Mesenchymal stem cell (in vitro differentiated cells and primary cell): ENCODE data around the gene HSPB3. TPM values are rescaled to one million over a fixed set of nuclear protein-coding genes. Genes with fewer than 3 reads are reported as not detected.

ENCODE experiments used
- DNase-seq: peaks from one replicate; pipeline ENCODE4 v3.0.0-alpha.2; 2013
- H2AFZ ChIP-seq: one replicate; pipeline ENCODE4 v1.6.1; 2013; ENCODE audit warnings: low read depth, mild to moderate bottlenecking, control low read depth, inconsistent platforms, low read length, moderate library complexity
- H2AK5ac ChIP-seq: 2 replicates; pipeline ENCODE4 v1.6.1; 2013; ENCODE audit warnings: low read length, moderate library complexity, mild to moderate bottlenecking, inconsistent platforms; ENCODE audit not compliant: severe bottlenecking
- H2BK120ac ChIP-seq: one replicate; pipeline ENCODE4 v1.6.1; 2013; ENCODE audit warnings: low read depth, mild to moderate bottlenecking, inconsistent platforms, low read length, moderate library complexity
- H2BK12ac ChIP-seq, 2 experiments: one replicate each; pipeline ENCODE4 v1.6.1; 2013; ENCODE audit warnings: inconsistent platforms in 2 of 2, low read length in 2 of 2, mild to moderate bottlenecking in 2 of 2, moderate library complexity in 2 of 2, control low read depth in 1 of 2
- H2BK15ac ChIP-seq: one replicate; pipeline ENCODE4 v1.6.1; 2013; ENCODE audit warnings: mild to moderate bottlenecking, low read depth, inconsistent platforms; ENCODE audit not compliant: poor library complexity, severe bottlenecking
- H2BK5ac ChIP-seq: 2 replicates; pipeline ENCODE4 v1.6.1; 2013; ENCODE audit warnings: low read depth, mild to moderate bottlenecking, low read length, control low read depth, inconsistent platforms; ENCODE audit not compliant: poor library complexity, severe bottlenecking
- H3K14ac ChIP-seq, 2 experiments: one replicate each; pipeline ENCODE4 v1.6.1; 2013; ENCODE audit warnings: inconsistent platforms in 2 of 2, low read length in 2 of 2, control low read depth in 1 of 2, mild to moderate bottlenecking in 1 of 2, moderate library complexity in 1 of 2
- H3K18ac ChIP-seq, 2 experiments: one replicate each; pipeline ENCODE4 v1.6.1; 2013; ENCODE audit warnings: inconsistent platforms in 2 of 2, low read length in 2 of 2, control low read depth in 1 of 2, low read depth in 1 of 2, mild to moderate bottlenecking in 1 of 2
- H3K23ac ChIP-seq, 2 experiments: one replicate each; pipeline ENCODE4 v1.6.1; 2013; ENCODE audit warnings: inconsistent platforms in 2 of 2, low read length in 2 of 2, mild to moderate bottlenecking in 2 of 2, moderate library complexity in 2 of 2, control low read depth in 1 of 2
- H3K27ac ChIP-seq: 2 replicates; pipeline ENCODE4 v1.5.1; 2013; ENCODE audit warnings: mild to moderate bottlenecking, moderate library complexity, low read length, control low read depth, inconsistent platforms; ENCODE audit not compliant: poor library complexity, severe bottlenecking
- H3K27me3 ChIP-seq, 2 experiments: 2 replicates each; pipeline versions ENCODE4 v1.6.1 to v1.7.0; 2013; ENCODE audit warnings: low read length in 2 of 2, mild to moderate bottlenecking in 2 of 2, moderate library complexity in 2 of 2, control low read depth in 1 of 2, inconsistent platforms in 1 of 2; ENCODE audit not compliant: control insufficient read depth in 1 of 2, insufficient read depth in 1 of 2
- H3K36me3 ChIP-seq, 2 experiments: 2 replicates each; pipeline versions ENCODE4 v1.6.1 to v1.7.0; 2013; ENCODE audit warnings: low read length in 2 of 2, control low read depth in 1 of 2, inconsistent platforms in 1 of 2, low read depth in 1 of 2, mild to moderate bottlenecking in 1 of 2; ENCODE audit not compliant: insufficient read depth in 2 of 2, control insufficient read depth in 1 of 2
- H3K4ac ChIP-seq, 2 experiments: one replicate each; pipeline ENCODE4 v1.6.1; 2013; ENCODE audit warnings: inconsistent platforms in 2 of 2, low read length in 2 of 2, mild to moderate bottlenecking in 2 of 2, moderate library complexity in 2 of 2, control low read depth in 1 of 2, low read depth in 1 of 2
- H3K4me1 ChIP-seq: 2 replicates; pipeline ENCODE4 v1.6.1; 2013; ENCODE audit warnings: low read depth, low read length, control low read depth; ENCODE audit not compliant: control insufficient read depth, insufficient read depth
- H3K4me2 ChIP-seq: 2 replicates; pipeline ENCODE4 v1.6.1; 2013; ENCODE audit warnings: low read length, mild to moderate bottlenecking, inconsistent platforms; ENCODE audit not compliant: poor library complexity, severe bottlenecking
- H3K4me3 ChIP-seq, 2 experiments: 2 replicates each; pipeline versions ENCODE4 v1.5.1 to v1.7.0; 2013; ENCODE audit warnings: low read length in 2 of 2, mild to moderate bottlenecking in 2 of 2, control low read depth in 1 of 2, low read depth in 1 of 2; ENCODE audit not compliant: insufficient read depth in 1 of 2
- H3K79me1 ChIP-seq: replicated peaks from 2 replicates; pipeline ENCODE4 v1.6.1; 2013; ENCODE audit warnings: mild to moderate bottlenecking, control low read depth, low read length, inconsistent platforms; ENCODE audit not compliant: poor library complexity, severe bottlenecking
- H3K9ac ChIP-seq: 2 replicates; pipeline ENCODE4 v1.7.0; 2013; ENCODE audit warnings: mild to moderate bottlenecking, low read length, moderate library complexity
- H3K9me3 ChIP-seq: 2 replicates; pipeline ENCODE4 v1.7.0; 2013; ENCODE audit warnings: mild to moderate bottlenecking, low read length; ENCODE audit not compliant: control insufficient read depth
- H4K8ac ChIP-seq: one replicate; pipeline ENCODE4 v1.6.1; 2013; ENCODE audit warnings: inconsistent platforms, mild to moderate bottlenecking, low read length, moderate library complexity
- H4K91ac ChIP-seq: one replicate; pipeline ENCODE4 v1.6.1; 2013; ENCODE audit warnings: mild to moderate bottlenecking, low read length, inconsistent platforms
- WGBS: methylation state at CpG from one replicate; pipeline ENCODE4 v1.1.7; 2013; ENCODE audit warnings: mixed read lengths; 5-methylcytosine and 5-hydroxymethylcytosine counted together
- polyA plus RNA-seq, 2 experiments: library from polyadenylated mRNA; stranded (reverse); fragments of 200-250 nt; gene quantifications; one replicate each; pipeline ENCODE4 v1.2.3, GENCODE V29; 2013

Gene HSPB3
- 0.68 TPM for polyA plus RNA-seq (2013, experiment 1 of 2)
- polyA plus RNA-seq (2013, experiment 2 of 2) = 0.59 TPM

DNA sequence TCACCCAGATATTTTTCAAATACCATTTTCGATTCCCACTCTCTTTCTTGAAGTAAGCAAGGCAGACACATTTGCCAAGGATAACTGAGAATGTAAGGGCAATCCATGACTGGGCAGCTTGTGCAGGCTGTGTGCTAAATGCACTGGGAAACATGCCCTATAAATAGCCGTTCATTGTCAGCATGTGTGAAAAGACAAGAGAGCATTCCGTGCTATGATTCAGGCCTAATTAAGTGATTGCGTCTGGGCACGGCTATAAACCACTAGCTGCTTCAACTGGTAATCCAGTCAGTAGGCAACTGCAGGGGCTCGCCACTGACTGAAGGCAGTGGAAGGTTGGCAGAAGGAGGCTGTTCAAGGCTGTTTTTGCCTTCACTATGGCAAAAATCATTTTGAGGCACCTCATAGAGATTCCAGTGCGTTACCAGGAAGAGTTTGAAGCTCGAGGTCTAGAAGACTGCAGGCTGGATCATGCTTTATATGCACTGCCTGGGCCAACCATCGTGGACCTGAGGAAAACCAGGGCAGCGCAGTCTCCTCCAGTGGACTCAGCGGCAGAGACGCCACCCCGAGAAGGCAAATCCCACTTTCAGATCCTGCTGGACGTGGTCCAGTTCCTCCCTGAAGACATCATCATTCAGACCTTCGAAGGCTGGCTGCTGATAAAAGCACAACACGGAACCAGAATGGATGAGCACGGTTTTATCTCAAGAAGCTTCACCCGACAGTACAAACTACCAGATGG is at the start of gene HSPB3:
TSS of gene HSPB3 (plus strand) at position 287 of the 745 bp plus-strand sequence. CDS start at position 378, 91 bp downstream.
- no peak within 1 kb of the TSS for H2BK120ac ChIP-seq
- no peaks in the 10 kb centered on the region for H3K9me3 ChIP-seq
- H3K14ac ChIP-seq = no peak within 1 kb of the TSS
- peak within 1 kb of the TSS; percentile 62 for H4K8ac ChIP-seq
- peaks cover 2% of the 10 kb centered on the region for H3K4me1 ChIP-seq
- peak; percentile 80 for DNase-seq
- no peak within 1 kb of the TSS for H2BK15ac ChIP-seq
- H3K23ac ChIP-seq = no peak within 1 kb of the TSS
- H3K9ac ChIP-seq = no peak within 1 kb of the TSS
- H3K27me3 ChIP-seq = no peaks in the 10 kb centered on the region
- no peak within 1 kb of the TSS for H2AK5ac ChIP-seq
- no peak within 1 kb of the TSS for H2BK5ac ChIP-seq
- H3K4me3 ChIP-seq = no peak within 1 kb of the TSS
- no peak within 1 kb of the TSS for H2AFZ ChIP-seq
- H3K4me2 ChIP-seq = no peak within 1 kb of the TSS
- H2BK12ac ChIP-seq = peak within 1 kb of the TSS; percentile 69 to 76
- no peaks in the 10 kb centered on the region for H3K36me3 ChIP-seq
- H3K79me1 ChIP-seq = no peaks in the 10 kb centered on the region
- no peak within 1 kb of the TSS for H3K4ac ChIP-seq
- peak within 1 kb of the TSS in 1 of 2 experiments; percentile 28 for H3K18ac ChIP-seq
- 85% methylated on average over 18 of the region's 18 CpGs for WGBS
- no peak within 1 kb of the TSS for H4K91ac ChIP-seq
- no peak within 1 kb of the TSS for H3K27ac ChIP-seq

- Histone ChIP-seq H3K9me3 (no peaks in the 10 kb centered on the region), H2BK12ac (no peak overlapping the region), H3K36me3 (no peaks in the 10 kb centered on the region), H2AK5ac (no peak overlapping the region), H4K91ac (no peak overlapping the region), H3K27me3 (no peaks in the 10 kb centered on the region), H4K8ac (no peak overlapping the region), H3K9ac (no peak overlapping the region), H3K4me2 (no peak overlapping the region), H3K14ac (no peak overlapping the region), H2BK15ac (no peak overlapping the region), H2BK5ac (no peak overlapping the region), H3K4ac (no peak overlapping the region), H3K79me1 (no peaks in the 10 kb centered on the region), H3K27ac (no peak overlapping the region), H3K23ac (no peak overlapping the region), H3K18ac (no peak overlapping the region), H2AFZ (no peak overlapping the region), H3K4me3 (no peak overlapping the region), H3K4me1 (peaks cover under 1% of the 10 kb centered on the region), H2BK120ac (no peak overlapping the region)
- 88% methylated on average over 2 of the region's 2 CpGs for WGBS
- no peak for DNase-seq
These were observed 44.3 kb upstream of the HSPB3 start for GRCh38 chr5:54411176-54411575.

GRCh38 chr5:54412913-54413312 is 42.6 kb upstream of the HSPB3 start:
- 84% methylated on average over 2 of the region's 2 CpGs for WGBS
- H4K91ac ChIP-seq = no peak overlapping the region
- no peak overlapping the region for H2BK120ac ChIP-seq
- H3K4me3 ChIP-seq = no peak overlapping the region
- no peaks in the 10 kb centered on the region for H3K9me3 ChIP-seq
- H3K27me3 ChIP-seq = no peaks in the 10 kb centered on the region
- H3K4me2 ChIP-seq = no peak overlapping the region
- no peaks in the 10 kb centered on the region for H3K79me1 ChIP-seq
- H3K9ac ChIP-seq = no peak overlapping the region
- H3K14ac ChIP-seq = no peak overlapping the region
- H2BK15ac ChIP-seq = no peak overlapping the region
- H2BK5ac ChIP-seq = no peak overlapping the region
- H2AK5ac ChIP-seq = no peak overlapping the region
- no peak overlapping the region for H3K27ac ChIP-seq
- no peaks in the 10 kb centered on the region for H3K36me3 ChIP-seq
- no peak overlapping the region for H3K18ac ChIP-seq
- H3K4ac ChIP-seq = no peak overlapping the region
- H4K8ac ChIP-seq = no peak overlapping the region
- peaks cover 4% of the 10 kb centered on the region for H3K4me1 ChIP-seq
- no peak overlapping the region for H3K23ac ChIP-seq
- H2AFZ ChIP-seq = no peak overlapping the region
- no peak for DNase-seq
- no peak overlapping the region for H2BK12ac ChIP-seq

- DNase-seq = no peak
- H3K18ac ChIP-seq = no peak overlapping the region
- 92% methylated on average over 3 of the region's 3 CpGs for WGBS
- H2BK15ac ChIP-seq = no peak overlapping the region
- H3K9me3 ChIP-seq = no peaks in the 10 kb centered on the region
- no peak overlapping the region for H4K8ac ChIP-seq
- H2BK5ac ChIP-seq = no peak overlapping the region
- no peak overlapping the region for H3K4me3 ChIP-seq
- no peak overlapping the region for H3K23ac ChIP-seq
- H2BK12ac ChIP-seq = no peak overlapping the region
- H3K4me1 ChIP-seq = peaks cover 4% of the 10 kb centered on the region
- H2BK120ac ChIP-seq = no peak overlapping the region
- H3K4ac ChIP-seq = no peak overlapping the region
- no peak overlapping the region for H3K27ac ChIP-seq
- H4K91ac ChIP-seq = no peak overlapping the region
- no peaks in the 10 kb centered on the region for H3K27me3 ChIP-seq
- H3K9ac ChIP-seq = no peak overlapping the region
- no peak overlapping the region for H3K14ac ChIP-seq
- H3K79me1 ChIP-seq = no peaks in the 10 kb centered on the region
- no peak overlapping the region for H2AK5ac ChIP-seq
- no peaks in the 10 kb centered on the region for H3K36me3 ChIP-seq
- no peak overlapping the region for H3K4me2 ChIP-seq
- no peak overlapping the region for H2AFZ ChIP-seq
These were observed 40.4 kb upstream of the HSPB3 start for GRCh38 chr5:54415147-54415546.
